HG03103 (cell line): ENCODE data around the gene POLRMT.
"Not testable (repeated sequence)": the region's sequence is repeated elsewhere in the genome, so short reads cannot be mapped to it uniquely, and the experiment has no call there.

Source experiments
- ATAC-seq: cut with Tn5 transposase; IDR thresholded peaks from one replicate; pipeline ENCODE4 v1.9.1; 2021; ENCODE audit warnings: low read depth; ENCODE audit not compliant: unreplicated experiment

POLRMT gene

GRCh38 chr19:633068-633785 is at the start of gene POLRMT:
Gene POLRMT (minus strand): TSS chr19:633537. CDS start chr19:633512, 25 bp downstream.
- peak; percentile 72 for ATAC-seq

GRCh38 chr19:682678-683320 is 49.5 kb upstream of the POLRMT start:
- no peak for ATAC-seq

GRCh38 chr19:681029-682019 is 48.0 kb upstream of the POLRMT start:
- no peak for ATAC-seq

GRCh38 chr19:680287-681028 is 47.1 kb upstream of the POLRMT start:
- ATAC-seq: peak; percentile 56

- no peak for ATAC-seq
These were observed 46.3 kb upstream of the POLRMT start for GRCh38 chr19:679418-680286.

GRCh38 chr19:678791-679388 is 45.6 kb upstream of the POLRMT start:
- no peak for ATAC-seq

- no peak for ATAC-seq
These were observed 44.5 kb upstream of the POLRMT start for GRCh38 chr19:677601-678436.

GRCh38 chr19:677201-677600 is 43.9 kb upstream of the POLRMT start:
- no peak for ATAC-seq

GRCh38 chr19:676339-677105 is 43.2 kb upstream of the POLRMT start, which contains the start of gene FSTL3:
Gene FSTL3 (plus strand): TSS chr19:676392. CDS start chr19:676424, 32 bp downstream.
- no peak for ATAC-seq

GRCh38 chr19:676007-676338 is 42.6 kb upstream of the POLRMT start:
- no peak for ATAC-seq

GRCh38 chr19:674282-675151 is 41.2 kb upstream of the POLRMT start:
- ATAC-seq: no peak

GRCh38 chr19:670609-671075 is 37.3 kb upstream of the POLRMT start:
- ATAC-seq: no peak

GRCh38 chr19:668675-669434 is 35.5 kb upstream of the POLRMT start:
- not testable (repeated sequence) for ATAC-seq

GRCh38 chr19:666985-667573 is 33.7 kb upstream of the POLRMT start:
- ATAC-seq: not testable (repeated sequence)

- no peak for ATAC-seq
These were observed 31.6 kb upstream of the POLRMT start for GRCh38 chr19:664913-665443.
